PC-3 (cell line): ENCODE measurements around the gene PIGB.

ENCODE experiments used
- EZH2 ChIP-seq: fragments of 300-600 bp; sonication (generic); IDR thresholded peaks from one replicate; pipeline ENCODE4 v1.6.1; 2017; ENCODE audit warnings: antibody characterized with exemption, mild to moderate bottlenecking, low read length; ENCODE audit not compliant: unreplicated experiment
- EZH2phosphoT487 ChIP-seq: fragments of 300-600 bp; sonication (generic); IDR thresholded peaks from 2 replicates; pipeline ENCODE4 v1.6.1; 2018; ENCODE audit warnings: mild to moderate bottlenecking, antibody characterized with exemption, low read length, borderline replicate concordance
- TF ChIP-seq, protein P1 (sequence below): fragments of 300-600 bp; sonication (generic); conservative IDR thresholded peaks from 2 replicates; pipeline ENCODE4 v1.5.1; 2017; ENCODE audit warnings: antibody characterized with exemption, low read depth, mild to moderate bottlenecking, low read length

DNA sequence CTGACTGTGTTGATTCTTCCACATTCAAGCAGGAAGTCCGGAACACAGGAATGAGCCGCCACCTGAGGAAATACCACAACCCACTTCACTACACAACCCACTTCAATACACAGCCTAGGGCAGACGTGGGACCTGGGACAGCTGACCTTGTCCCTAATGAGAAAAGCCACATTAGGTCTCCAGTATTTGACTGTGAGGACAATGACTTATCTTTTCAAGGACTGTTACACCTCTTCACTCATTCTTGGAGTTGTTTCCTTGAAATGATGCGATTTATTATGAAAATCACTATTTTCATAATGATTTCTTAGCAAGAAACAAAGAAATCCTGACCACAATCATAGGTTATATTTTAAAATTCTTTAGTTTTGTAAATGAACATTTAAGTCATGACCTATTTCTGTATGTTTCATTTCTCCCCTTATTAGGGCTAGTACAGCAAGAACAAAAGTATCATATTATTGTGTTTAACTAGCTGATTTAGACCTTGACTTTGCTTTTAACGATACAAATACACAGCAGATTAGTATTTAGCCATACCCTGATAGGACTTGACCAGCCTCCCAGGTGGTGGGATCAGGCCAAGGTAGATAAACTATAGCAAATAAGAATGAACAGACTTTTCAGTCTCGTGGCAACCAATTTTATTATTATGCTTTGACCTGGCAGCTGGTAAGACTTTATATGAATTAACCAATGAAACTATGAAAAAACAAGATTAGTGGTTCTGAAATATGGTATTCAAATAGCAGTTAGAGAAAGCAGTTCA, 35.5 kb upstream of the PIGB start:
- TF ChIP-seq, protein P1, sequence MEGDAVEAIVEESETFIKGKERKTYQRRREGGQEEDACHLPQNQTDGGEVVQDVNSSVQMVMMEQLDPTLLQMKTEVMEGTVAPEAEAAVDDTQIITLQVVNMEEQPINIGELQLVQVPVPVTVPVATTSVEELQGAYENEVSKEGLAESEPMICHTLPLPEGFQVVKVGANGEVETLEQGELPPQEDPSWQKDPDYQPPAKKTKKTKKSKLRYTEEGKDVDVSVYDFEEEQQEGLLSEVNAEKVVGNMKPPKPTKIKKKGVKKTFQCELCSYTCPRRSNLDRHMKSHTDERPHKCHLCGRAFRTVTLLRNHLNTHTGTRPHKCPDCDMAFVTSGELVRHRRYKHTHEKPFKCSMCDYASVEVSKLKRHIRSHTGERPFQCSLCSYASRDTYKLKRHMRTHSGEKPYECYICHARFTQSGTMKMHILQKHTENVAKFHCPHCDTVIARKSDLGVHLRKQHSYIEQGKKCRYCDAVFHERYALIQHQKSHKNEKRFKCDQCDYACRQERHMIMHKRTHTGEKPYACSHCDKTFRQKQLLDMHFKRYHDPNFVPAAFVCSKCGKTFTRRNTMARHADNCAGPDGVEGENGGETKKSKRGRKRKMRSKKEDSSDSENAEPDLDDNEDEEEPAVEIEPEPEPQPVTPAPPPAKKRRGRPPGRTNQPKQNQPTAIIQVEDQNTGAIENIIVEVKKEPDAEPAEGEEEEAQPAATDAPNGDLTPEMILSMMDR: no peak
- TF ChIP-seq EZH2 (no peak), EZH2phosphoT487 (no peak)
